Ureter (tissue), 1 donor: ENCODE results near the gene ALPK1. TPM values are rescaled to one million over a fixed set of nuclear protein-coding genes. Genes with fewer than 3 reads are reported as not detected.
"Not testable (repeated sequence)": the region's sequence is repeated elsewhere in the genome, so short reads cannot be mapped to it uniquely, and the experiment has no call there.

Source experiments
- DNase-seq: peaks from one replicate; pipeline ENCODE4 v3.0.0-alpha.2; 2020; ENCODE audit warnings: low spot score
- total RNA-seq: library from RNA; stranded (reverse); gene quantifications from one replicate; pipeline ENCODE4 v1.2.4, GENCODE V29; 2023
- donor health status: DM: yes; HTN: yes; CAD: no.

ALPK1 gene
- total RNA-seq, 1 donor from 2014 or later: 49.1 TPM

GRCh38 chr4:112377594-112378242 lies 80.5 kb downstream of the ALPK1 start:
- DNase-seq: no peak

- no peak for DNase-seq
Observed at GRCh38 chr4:112378243-112378620, 81.1 kb downstream of the ALPK1 start.

GRCh38 chr4:112378858-112379257 lies 81.7 kb downstream of the ALPK1 start:
- no peak for DNase-seq

- no peak for DNase-seq
Observed at GRCh38 chr4:112379306-112379705, 82.1 kb downstream of the ALPK1 start.

- no peak for DNase-seq
Observed at GRCh38 chr4:112381996-112382692, 85.0 kb downstream of the ALPK1 start.

GRCh38 chr4:112386071-112386470 lies 88.9 kb downstream of the ALPK1 start:
- no peak for DNase-seq

- DNase-seq: no peak
Observed at GRCh38 chr4:112402098-112402497, 104.9 kb downstream of the ALPK1 start.

GRCh38 chr4:112403101-112403945 lies 106.2 kb downstream of the ALPK1 start:
- no peak for DNase-seq

- DNase-seq: no peak
Observed at GRCh38 chr4:112410364-112410763, 113.2 kb downstream of the ALPK1 start.

- DNase-seq: no peak
Observed at GRCh38 chr4:112410804-112411203, 113.6 kb downstream of the ALPK1 start.

GRCh38 chr4:112411781-112412550 lies 114.8 kb downstream of the ALPK1 start:
- no peak for DNase-seq

GRCh38 chr4:112416464-112416863 lies 119.3 kb downstream of the ALPK1 start:
- DNase-seq: no peak

GRCh38 chr4:112418092-112418491 lies 120.9 kb downstream of the ALPK1 start:
- DNase-seq: no peak

- no peak for DNase-seq
Observed at GRCh38 chr4:112421911-112422310, 124.7 kb downstream of the ALPK1 start.

- DNase-seq: no peak
Observed at GRCh38 chr4:112422644-112423043, 125.5 kb downstream of the ALPK1 start.

GRCh38 chr4:112423591-112423990 lies 126.4 kb downstream of the ALPK1 start:
- no peak for DNase-seq

- no peak for DNase-seq
Observed at GRCh38 chr4:112425823-112426222, 128.7 kb downstream of the ALPK1 start.

GRCh38 chr4:112426416-112426815 lies 129.2 kb downstream of the ALPK1 start:
- DNase-seq: no peak

- no peak for DNase-seq
Observed at GRCh38 chr4:112431158-112431557, 134.0 kb downstream of the ALPK1 start.

- no peak for DNase-seq
Observed at GRCh38 chr4:112436987-112437386, 139.8 kb downstream of the ALPK1 start.

- DNase-seq: not testable (repeated sequence)
Observed at GRCh38 chr4:112442226-112442625, 145.1 kb downstream of the ALPK1 start.
